ENCODE data around the gene PDIA5. TPM values are rescaled to one million over a fixed set of nuclear protein-coding genes. Genes with fewer than 3 reads are reported as not detected.

PDIA5 gene
- polyA plus RNA-seq, 1 donor from 2014 or later = 1.4 TPM

GRCh38 chr3:123036352-123037014, 30.3 kb upstream of the PDIA5 start:
- no peak overlapping the region for H3K4me2 ChIP-seq (ENCODE audit: low read length)
- no peaks in the 10 kb centered on the region for H3F3A ChIP-seq (ENCODE audit: insufficient read depth, low read length, poor library complexity, severe bottlenecking)
- no peaks in the 10 kb centered on the region for H3K36me3 ChIP-seq (ENCODE audit: insufficient read depth, low read length)
- H2AFZ ChIP-seq (ENCODE audit: low read depth, low read length) = no peak overlapping the region
- H3K9me2 ChIP-seq (ENCODE audit: insufficient read depth, low read length) = no peaks in the 10 kb centered on the region
- H4K20me1 ChIP-seq (ENCODE audit: insufficient read depth) = no peaks in the 10 kb centered on the region
- H3K27me3 ChIP-seq (ENCODE audit: insufficient read depth, low read depth, low read length) = no peaks in the 10 kb centered on the region
- no peaks in the 10 kb centered on the region for H3K9me3 ChIP-seq (ENCODE audit: low read length)
- no peak overlapping the region for H3K27ac ChIP-seq (ENCODE audit: low read length)
- no peak overlapping the region for H3K4me3 ChIP-seq (ENCODE audit: low read length)
- no peaks in the 10 kb centered on the region for H3K79me2 ChIP-seq (replicated peaks; ENCODE audit: insufficient read depth, low read length)
- no peak for TF ChIP-seq EP300 (conservative IDR thresholded peaks at IDR 0.05; ENCODE audit: poor library complexity, severe bottlenecking)
- no peak for TF ChIP-seq REST (IDR thresholded peaks at IDR 0.05; ENCODE audit: borderline replicate concordance)
- no peak for TF ChIP-seq CTCF (IDR thresholded peaks at IDR 0.05; ENCODE audit: poor library complexity, severe bottlenecking)
- no peak for TF ChIP-seq SMC3 (conservative IDR thresholded peaks at IDR 0.05; ENCODE audit: poor library complexity)
- no peak for TF ChIP-seq POLR2AphosphoS5 (IDR thresholded peaks at IDR 0.05)
- no peak for TF ChIP-seq EZH2 (IDR thresholded peaks at IDR 0.05; ENCODE audit: borderline replicate concordance, insufficient read depth, low read length, poor library complexity, severe bottlenecking)
- TF ChIP-seq RAD21 (conservative IDR thresholded peaks at IDR 0.05) = no peak
- no peak for TF ChIP-seq TAF1 (IDR thresholded peaks at IDR 0.05; ENCODE audit: low read depth)
- TF ChIP-seq MXI1 (conservative IDR thresholded peaks at IDR 0.05; ENCODE audit: poor library complexity, severe bottlenecking) = no peak
- no peak overlapping the region for H3K9ac ChIP-seq (ENCODE audit: low read length)

- Histone ChIP-seq H3K36me3 (ENCODE audit: insufficient read depth, low read length) (no peaks in the 10 kb centered on the region), H3K9ac (ENCODE audit: low read length) (no peak overlapping the region), H3K9me2 (ENCODE audit: insufficient read depth, low read length) (no peaks in the 10 kb centered on the region), H3K4me3 (ENCODE audit: low read length) (no peak overlapping the region), H3K9me3 (ENCODE audit: low read length) (no peaks in the 10 kb centered on the region), H4K20me1 (ENCODE audit: insufficient read depth) (no peaks in the 10 kb centered on the region), H3K27me3 (ENCODE audit: insufficient read depth, low read depth, low read length) (no peaks in the 10 kb centered on the region), H3F3A (ENCODE audit: insufficient read depth, low read length, poor library complexity, severe bottlenecking) (no peaks in the 10 kb centered on the region), H3K79me2 (replicated peaks; ENCODE audit: insufficient read depth, low read length) (no peaks in the 10 kb centered on the region), H2AFZ (ENCODE audit: low read depth, low read length) (no peak overlapping the region), H3K27ac (ENCODE audit: low read length) (no peak overlapping the region), H3K4me2 (ENCODE audit: low read length) (no peak overlapping the region)
- TF ChIP-seq RAD21 (conservative IDR thresholded peaks at IDR 0.05) = no peak
- TF ChIP-seq EP300 (conservative IDR thresholded peaks at IDR 0.05; ENCODE audit: poor library complexity, severe bottlenecking) = no peak
- no peak for TF ChIP-seq POLR2AphosphoS5 (IDR thresholded peaks at IDR 0.05)
- TF ChIP-seq TAF1 (IDR thresholded peaks at IDR 0.05; ENCODE audit: low read depth) = no peak
- no peak for TF ChIP-seq MXI1 (conservative IDR thresholded peaks at IDR 0.05; ENCODE audit: poor library complexity, severe bottlenecking)
- no peak for TF ChIP-seq SMC3 (conservative IDR thresholded peaks at IDR 0.05; ENCODE audit: poor library complexity)
- no peak for TF ChIP-seq CTCF (IDR thresholded peaks at IDR 0.05; ENCODE audit: poor library complexity, severe bottlenecking)
- no peak for TF ChIP-seq REST (IDR thresholded peaks at IDR 0.05; ENCODE audit: borderline replicate concordance)
- TF ChIP-seq EZH2 (IDR thresholded peaks at IDR 0.05; ENCODE audit: borderline replicate concordance, insufficient read depth, low read length, poor library complexity, severe bottlenecking) = no peak
These were observed 29.8 kb upstream of the PDIA5 start for GRCh38 chr3:123037015-123037375.
